HG02943 (cell line): ENCODE results near the gene RPE.

Experiments
- ATAC-seq: cut with Tn5 transposase; IDR thresholded peaks from one replicate; pipeline ENCODE4 v1.9.1; 2021; ENCODE audit warnings: mild to moderate bottlenecking, low read depth, moderate library complexity; ENCODE audit not compliant: unreplicated experiment

Gene RPE

GRCh38 chr2:210000464-210001324 lies 1.7 kb upstream of the RPE start:
- no peak for ATAC-seq

GRCh38 chr2:210003359-210003758 lies 921 bp downstream of the RPE start:
- no peak for ATAC-seq

- no peak for ATAC-seq
Measured at GRCh38 chr2:210004881-210005280, 2.4 kb downstream of the RPE start.

GRCh38 chr2:210007895-210008294 lies 5.5 kb downstream of the RPE start:
- no peak for ATAC-seq

- ATAC-seq, result no peak
Measured at GRCh38 chr2:210009126-210009525, 6.7 kb downstream of the RPE start.

GRCh38 chr2:210009896-210010295 lies 7.5 kb downstream of the RPE start:
- no peak for ATAC-seq

- ATAC-seq, result no peak
Measured at GRCh38 chr2:210020138-210020537, 17.7 kb downstream of the RPE start.

- no peak for ATAC-seq
Measured at GRCh38 chr2:210022824-210023223, 20.4 kb downstream of the RPE start.

- no peak for ATAC-seq
Measured at GRCh38 chr2:210027608-210028007, 25.2 kb downstream of the RPE start.

GRCh38 chr2:210028178-210028577 lies 25.7 kb downstream of the RPE start:
- no peak for ATAC-seq

GRCh38 chr2:210034087-210034683 lies 31.7 kb downstream of the RPE start:
- no peak for ATAC-seq

GRCh38 chr2:210035679-210036078 lies 33.2 kb downstream of the RPE start:
- ATAC-seq, result no peak

- ATAC-seq, result no peak
Measured at GRCh38 chr2:210038078-210038477, 35.6 kb downstream of the RPE start.

GRCh38 chr2:210046851-210047500 lies 44.5 kb downstream of the RPE start:
- ATAC-seq, result no peak

- no peak for ATAC-seq
Measured at GRCh38 chr2:210049831-210050230, 47.4 kb downstream of the RPE start.

GRCh38 chr2:210050885-210051284 lies 48.4 kb downstream of the RPE start:
- no peak for ATAC-seq

GRCh38 chr2:210054696-210055095 lies 52.3 kb downstream of the RPE start:
- no peak for ATAC-seq

- ATAC-seq, result no peak
Measured at GRCh38 chr2:210055825-210056224, 53.4 kb downstream of the RPE start.

GRCh38 chr2:210063306-210063705 lies 60.9 kb downstream of the RPE start:
- no peak for ATAC-seq
